Measurements from ENCODE around the gene TMOD4.
"Not testable (repeated sequence)": the region's sequence is repeated elsewhere in the genome, so short reads cannot be mapped to it uniquely, and the experiment has no call there.

TMOD4 gene

DNA sequence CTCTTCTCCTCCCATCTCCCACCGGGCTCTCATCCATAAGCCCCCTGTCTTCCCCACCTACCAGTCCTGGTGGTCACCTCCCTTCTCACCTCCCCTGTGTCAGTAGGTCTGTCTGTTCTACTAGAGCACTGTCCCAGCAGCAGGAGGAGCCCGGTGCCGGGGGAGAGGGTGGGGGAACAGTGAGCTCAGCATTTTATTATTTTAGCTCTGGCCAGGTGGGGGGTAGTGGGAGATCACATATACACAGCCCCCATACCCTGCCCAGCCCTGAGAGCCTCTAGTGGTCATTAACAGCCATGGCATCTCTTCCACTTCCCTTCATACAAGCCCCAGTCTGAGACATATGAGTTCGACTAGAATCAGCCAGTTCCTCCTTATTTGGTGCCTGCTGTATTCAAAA is at the start of gene TMOD4:
TSS of gene TMOD4 (minus strand) at position 119 of the 400 bp plus-strand sequence. CDS start 1,106 bp downstream, outside the sequence.
- H3K27me3 Mint-ChIP-seq, result no peaks in the 10 kb centered on the region
- H3K27ac Mint-ChIP-seq, result peak within 1 kb of the TSS; percentile 75
- no peak for DNase-seq
- peaks cover 86% of the 10 kb centered on the region for H3K36me3 Mint-ChIP-seq (ENCODE audit: low read depth)
- H3K4me3 Mint-ChIP-seq, result no peak within 1 kb of the TSS
- no peaks in the 10 kb centered on the region for H3K9me3 Mint-ChIP-seq
- H3K4me1 Mint-ChIP-seq (ENCODE audit: low read depth), result no peaks in the 10 kb centered on the region

DNA sequence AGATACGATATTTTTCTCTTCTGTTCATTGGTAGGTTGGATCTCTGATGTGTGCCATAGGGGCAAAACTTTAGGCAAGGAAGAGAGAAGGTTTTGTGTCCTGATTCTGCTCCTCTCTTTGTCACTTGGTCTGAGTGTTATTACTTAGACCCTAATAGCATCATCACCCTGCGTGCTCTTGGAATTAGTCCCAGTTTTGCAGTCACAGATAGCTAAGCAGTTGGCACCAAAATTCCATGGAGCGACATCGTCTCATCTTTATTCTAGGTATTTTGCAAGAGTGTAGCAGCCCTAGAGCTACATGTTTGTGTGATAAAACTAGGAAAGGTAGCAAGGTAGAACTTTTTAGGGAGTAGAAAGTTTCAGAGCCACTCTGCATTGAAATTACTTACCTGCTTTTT is 46.3 kb upstream of the TMOD4 start:
- no peak for DNase-seq
- no peaks in the 10 kb centered on the region for H3K27me3 Mint-ChIP-seq
- H3K4me3 Mint-ChIP-seq, result no peak overlapping the region
- H3K9me3 Mint-ChIP-seq, result no peaks in the 10 kb centered on the region
- H3K36me3 Mint-ChIP-seq (ENCODE audit: low read depth), result peaks cover 67% of the 10 kb centered on the region
- H3K4me1 Mint-ChIP-seq (ENCODE audit: low read depth), result peaks cover 12% of the 10 kb centered on the region
- peak overlapping the region; percentile 2 for H3K27ac Mint-ChIP-seq

DNA sequence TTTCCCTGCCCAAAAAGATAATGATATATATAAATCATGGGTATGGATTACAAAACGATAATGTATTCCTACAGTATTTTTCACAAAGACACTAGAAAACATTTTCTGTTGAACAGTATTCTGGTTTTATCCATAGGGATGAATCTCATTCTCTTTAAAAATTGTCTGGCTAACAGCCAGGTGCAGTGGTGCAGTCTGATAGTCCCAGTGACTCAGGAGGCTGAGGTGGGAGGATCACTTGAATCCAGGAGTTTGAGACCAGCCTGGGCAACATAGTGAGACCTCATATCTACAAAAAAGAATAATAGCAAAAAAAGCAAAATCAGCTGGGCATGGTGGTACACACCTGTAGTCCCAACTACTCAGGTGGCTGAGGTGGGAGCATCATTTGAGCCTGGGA is 45.8 kb upstream of the TMOD4 start:
- peaks cover 13% of the 10 kb centered on the region for H3K4me1 Mint-ChIP-seq (ENCODE audit: low read depth)
- no peaks in the 10 kb centered on the region for H3K27me3 Mint-ChIP-seq
- H3K4me3 Mint-ChIP-seq, result no peak overlapping the region
- peaks cover 64% of the 10 kb centered on the region for H3K36me3 Mint-ChIP-seq (ENCODE audit: low read depth)
- peak overlapping the region; percentile 44 for H3K27ac Mint-ChIP-seq
- DNase-seq, result no peak
- no peaks in the 10 kb centered on the region for H3K9me3 Mint-ChIP-seq

DNA sequence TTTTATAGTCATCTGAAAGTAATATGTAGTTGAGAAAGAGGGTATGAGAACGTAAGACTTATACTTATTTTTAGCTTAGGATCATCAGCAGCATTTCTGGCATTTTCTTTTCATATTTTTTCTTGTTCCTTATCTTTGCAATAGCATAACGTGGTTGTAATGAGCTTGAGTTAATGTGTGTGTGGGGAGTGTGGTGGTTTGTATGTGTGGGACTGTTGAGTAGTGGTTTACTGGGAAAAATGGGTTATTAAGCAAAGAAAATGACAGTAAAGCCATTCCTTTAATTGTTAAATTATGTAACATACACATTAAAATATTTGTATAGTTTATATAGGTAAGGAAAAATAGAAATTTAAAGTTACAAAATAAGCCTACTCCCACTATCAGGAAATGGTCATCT is 37.8 kb upstream of the TMOD4 start:
- Mint-ChIP-seq H3K36me3 (ENCODE audit: low read depth) (peaks cover 74% of the 10 kb centered on the region), H3K27me3 (no peaks in the 10 kb centered on the region), H3K27ac (peak overlapping the region; percentile 57), H3K9me3 (no peaks in the 10 kb centered on the region), H3K4me3 (no peak overlapping the region), H3K4me1 (ENCODE audit: low read depth) (peaks cover 36% of the 10 kb centered on the region)
- no peak for DNase-seq

DNA sequence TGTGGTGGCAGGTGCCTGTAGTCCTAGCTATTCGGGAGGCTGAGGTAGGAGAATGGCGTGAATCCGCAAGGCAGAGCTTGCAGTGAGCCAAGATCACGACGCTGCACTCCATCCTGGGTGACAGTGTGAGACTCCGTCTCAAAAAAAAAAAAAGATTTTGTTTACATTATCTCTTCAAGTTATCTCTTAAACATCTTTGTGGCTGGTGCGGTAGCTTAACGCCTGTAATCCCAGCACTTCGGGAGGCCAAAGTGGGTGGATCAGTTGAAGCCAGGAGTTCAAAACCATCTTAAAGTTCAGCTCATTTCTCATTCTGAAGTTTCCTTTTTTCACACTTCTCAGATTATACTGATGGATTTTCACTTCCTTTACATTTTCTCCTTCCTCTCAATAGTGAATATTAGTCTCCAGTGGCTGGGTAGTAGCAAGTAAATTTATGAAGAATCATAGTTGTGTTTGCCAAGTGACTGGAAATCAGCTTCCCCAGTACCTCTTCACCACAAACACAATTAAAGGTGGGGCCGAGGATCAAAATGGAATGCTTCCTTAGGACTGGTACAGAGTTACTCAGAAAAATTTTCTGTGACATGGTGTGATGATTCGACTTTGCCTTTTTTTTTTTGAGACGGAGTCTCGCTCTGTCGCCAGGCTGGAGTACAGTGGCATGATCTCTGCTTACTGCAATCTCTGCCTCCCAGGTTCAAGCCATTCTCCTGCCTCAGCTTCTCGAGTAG is 36.4 kb upstream of the TMOD4 start:
- peak overlapping the region; percentile 88 for H3K27ac Mint-ChIP-seq
- no peaks in the 10 kb centered on the region for H3K9me3 Mint-ChIP-seq
- H3K4me1 Mint-ChIP-seq (ENCODE audit: low read depth), result peaks cover 32% of the 10 kb centered on the region
- H3K4me3 Mint-ChIP-seq, result peak overlapping the region; percentile 18
- H3K36me3 Mint-ChIP-seq (ENCODE audit: low read depth), result peaks cover 78% of the 10 kb centered on the region
- no peak for DNase-seq
- H3K27me3 Mint-ChIP-seq, result no peaks in the 10 kb centered on the region

DNA sequence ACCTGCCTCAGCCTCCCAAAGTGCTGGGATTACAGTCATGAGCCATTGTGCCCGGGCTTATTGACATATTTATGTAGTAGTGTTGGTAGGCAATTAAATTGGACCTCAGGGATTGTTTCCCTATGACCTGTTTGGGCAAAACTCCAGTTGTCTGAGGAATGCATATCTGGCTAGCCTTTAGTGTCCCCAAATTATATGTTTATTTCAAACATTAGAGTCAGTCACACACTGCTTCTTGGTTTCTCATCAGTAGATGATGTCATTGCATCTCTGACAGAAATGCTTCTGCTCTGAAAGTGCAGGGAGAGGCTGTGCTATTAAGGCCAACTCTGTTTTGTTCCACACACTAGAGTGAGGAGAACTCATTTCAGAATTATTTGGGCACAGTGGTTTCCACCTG is 35.0 kb upstream of the TMOD4 start:
- H3K4me1 Mint-ChIP-seq (ENCODE audit: low read depth), result peaks cover 31% of the 10 kb centered on the region
- peaks cover 83% of the 10 kb centered on the region for H3K36me3 Mint-ChIP-seq (ENCODE audit: low read depth)
- H3K27ac Mint-ChIP-seq, result peak overlapping the region; percentile 8
- no peak for DNase-seq
- H3K27me3 Mint-ChIP-seq, result no peaks in the 10 kb centered on the region
- no peak overlapping the region for H3K4me3 Mint-ChIP-seq
- no peaks in the 10 kb centered on the region for H3K9me3 Mint-ChIP-seq

DNA sequence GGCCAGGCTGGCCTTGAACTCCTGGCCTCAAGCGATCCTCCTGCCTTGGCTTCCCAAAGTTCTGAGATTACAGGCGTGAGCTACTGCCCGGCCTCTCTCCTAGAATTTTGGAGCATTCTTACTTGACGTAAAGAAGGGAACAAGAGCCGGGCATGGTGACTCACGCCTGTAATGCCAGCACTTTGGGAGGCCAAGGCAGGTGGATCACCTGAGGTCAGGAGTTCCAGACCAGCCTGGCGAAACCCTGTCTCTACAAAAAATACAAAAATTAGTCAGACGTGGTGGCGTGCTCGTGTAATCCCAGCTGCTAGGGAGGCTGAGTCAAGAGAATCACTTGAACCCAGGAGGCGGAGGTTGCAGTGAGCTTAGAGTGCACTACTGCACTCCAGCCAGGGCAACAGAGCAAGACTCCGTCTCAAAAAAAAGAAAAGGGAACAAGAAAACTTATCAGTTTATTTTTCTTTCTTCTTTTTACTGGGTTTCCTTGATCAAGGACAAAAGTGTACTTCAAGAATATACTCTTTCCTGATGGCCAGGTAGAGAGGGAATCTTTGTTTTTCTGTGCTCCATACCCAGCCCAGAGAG is 29.7 kb upstream of the TMOD4 start:
- peaks cover 85% of the 10 kb centered on the region for H3K36me3 Mint-ChIP-seq (ENCODE audit: low read depth)

DNA sequence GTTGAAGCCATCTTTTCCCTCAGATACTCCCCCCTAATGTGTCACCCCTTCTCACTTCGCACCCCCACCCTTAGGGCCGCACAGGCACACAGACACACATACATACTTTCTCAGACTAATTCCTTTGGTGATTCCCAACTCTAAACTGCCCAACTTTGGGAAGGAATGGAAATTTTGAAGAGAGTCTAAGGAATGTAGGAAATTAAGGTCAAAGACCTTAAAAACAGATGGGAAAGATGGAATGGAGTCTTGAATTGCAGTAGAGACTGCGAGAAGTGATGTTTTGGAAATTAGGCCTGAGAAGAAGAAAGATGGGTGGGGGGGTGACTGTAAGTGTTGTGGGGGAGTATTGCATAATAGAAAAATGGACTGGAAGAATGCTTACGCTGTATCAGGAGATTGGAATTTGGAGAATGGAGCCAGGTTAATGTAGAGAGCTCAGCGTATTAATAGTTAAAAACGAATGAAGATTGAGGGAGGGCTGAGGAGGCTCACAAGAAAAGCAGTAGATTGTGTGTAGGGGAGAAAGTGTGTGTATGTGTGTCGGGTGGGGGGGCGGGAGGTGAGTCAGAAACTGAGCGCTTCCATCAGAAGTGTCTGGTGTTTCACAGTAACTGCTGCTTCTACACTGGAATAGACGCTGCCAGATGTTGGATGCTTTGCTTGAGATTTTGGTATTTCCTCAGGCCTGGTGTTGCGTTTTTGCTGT is 24.2 kb upstream of the TMOD4 start:
- Mint-ChIP-seq H3K9me3 (no peaks in the 10 kb centered on the region), H3K36me3 (ENCODE audit: low read depth) (peaks cover 56% of the 10 kb centered on the region), H3K27ac (peak overlapping the region; percentile 98), H3K4me1 (ENCODE audit: low read depth) (peaks cover 49% of the 10 kb centered on the region), H3K4me3 (peak overlapping the region; percentile 92), H3K27me3 (no peaks in the 10 kb centered on the region)
- no peak for DNase-seq

More for the DNA sequence above, 29.7 kb upstream of the TMOD4 start:
- peak overlapping the region; percentile 50 for H3K27ac Mint-ChIP-seq
- H3K9me3 Mint-ChIP-seq, DNase-seq, H3K27me3 Mint-ChIP-seq, H3K4me3 Mint-ChIP-seq: not testable (repeated sequence)
- H3K4me1 Mint-ChIP-seq (ENCODE audit: low read depth), result peaks cover 35% of the 10 kb centered on the region

DNA sequence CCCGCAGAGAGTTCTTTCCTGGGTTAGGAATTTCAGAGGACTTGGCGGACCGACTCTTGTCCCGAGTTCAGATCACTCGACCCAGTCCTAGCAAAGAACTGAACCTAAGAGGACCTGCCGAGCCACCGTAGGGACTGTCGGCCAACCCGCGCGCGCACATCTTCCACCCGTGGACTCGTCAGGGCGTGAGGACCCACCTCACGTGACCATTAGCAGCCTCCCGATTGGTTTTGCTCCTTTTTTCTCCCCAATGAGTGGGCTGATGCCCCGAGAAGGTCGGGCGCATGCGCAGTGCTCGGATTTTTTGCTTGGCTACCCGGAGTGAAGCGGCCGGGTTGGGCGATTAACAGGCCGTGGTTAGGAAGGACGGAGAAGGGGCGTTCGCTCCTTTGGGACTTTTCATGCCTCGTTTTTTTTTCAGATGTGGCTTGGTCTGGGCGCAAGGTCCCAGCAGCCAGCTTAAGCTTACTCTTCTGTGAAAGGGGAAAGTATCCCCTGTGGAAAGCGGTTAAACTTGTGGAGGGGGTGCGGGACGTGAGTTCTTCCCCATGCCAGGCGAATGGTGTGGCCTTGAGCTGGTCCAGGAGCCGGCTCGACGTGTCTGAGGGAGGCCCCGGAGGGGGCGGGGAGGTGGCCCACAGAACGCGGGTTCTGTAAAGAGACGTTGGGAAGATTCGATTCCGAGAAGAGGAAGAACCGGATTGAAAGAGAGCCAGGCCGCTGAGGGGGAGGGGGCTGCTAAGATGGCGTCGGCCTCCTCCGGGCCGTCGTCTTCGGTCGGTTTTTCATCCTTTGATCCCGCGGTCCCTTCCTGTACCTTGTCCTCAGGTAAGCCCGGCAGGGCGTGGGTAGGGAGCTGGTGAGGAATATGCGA is 22.7 kb upstream of the TMOD4 start, which contains the start of gene PIP5K1A:
TSS of gene PIP5K1A (plus strand) at position 299 of the 874 bp plus-strand sequence. CDS start at position 744, 445 bp downstream.
- DNase-seq, result peak; percentile 96

DNA sequence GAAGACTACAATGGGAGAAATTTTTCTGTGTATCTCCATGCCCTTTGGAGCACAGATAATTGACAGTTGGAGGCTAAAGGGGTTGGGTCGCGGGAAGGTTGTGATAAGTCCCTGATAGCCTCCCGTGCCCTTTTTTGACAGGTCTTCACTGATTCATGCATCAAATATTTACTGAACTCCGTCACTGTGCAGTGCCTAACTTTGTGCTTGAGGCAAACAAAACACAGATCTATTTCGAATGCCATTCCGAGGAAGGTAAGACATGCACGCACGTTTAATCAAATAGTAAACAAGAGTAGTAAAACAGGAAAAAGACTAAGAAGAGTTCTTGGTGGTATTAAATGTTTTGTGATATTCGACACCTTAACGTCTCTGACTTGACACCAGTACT is 22.1 kb upstream of the TMOD4 start:
- Mint-ChIP-seq H3K27ac (peak overlapping the region; percentile 98), H3K36me3 (ENCODE audit: low read depth) (peaks cover 36% of the 10 kb centered on the region), H3K4me1 (ENCODE audit: low read depth) (peaks cover 39% of the 10 kb centered on the region), H3K4me3 (peak overlapping the region; percentile 92), H3K9me3 (no peaks in the 10 kb centered on the region), H3K27me3 (no peaks in the 10 kb centered on the region)
- DNase-seq, result no peak

More for the DNA sequence above, 22.7 kb upstream of the TMOD4 start, which contains the start of gene PIP5K1A:
- Mint-ChIP-seq H3K27ac (peak within 1 kb of the TSS; percentile 98), H3K9me3 (no peaks in the 10 kb centered on the region), H3K4me3 (peak within 1 kb of the TSS; percentile 92), H3K36me3 (ENCODE audit: low read depth) (peaks cover 41% of the 10 kb centered on the region), H3K27me3 (no peaks in the 10 kb centered on the region), H3K4me1 (ENCODE audit: low read depth) (peaks cover 41% of the 10 kb centered on the region)

DNA sequence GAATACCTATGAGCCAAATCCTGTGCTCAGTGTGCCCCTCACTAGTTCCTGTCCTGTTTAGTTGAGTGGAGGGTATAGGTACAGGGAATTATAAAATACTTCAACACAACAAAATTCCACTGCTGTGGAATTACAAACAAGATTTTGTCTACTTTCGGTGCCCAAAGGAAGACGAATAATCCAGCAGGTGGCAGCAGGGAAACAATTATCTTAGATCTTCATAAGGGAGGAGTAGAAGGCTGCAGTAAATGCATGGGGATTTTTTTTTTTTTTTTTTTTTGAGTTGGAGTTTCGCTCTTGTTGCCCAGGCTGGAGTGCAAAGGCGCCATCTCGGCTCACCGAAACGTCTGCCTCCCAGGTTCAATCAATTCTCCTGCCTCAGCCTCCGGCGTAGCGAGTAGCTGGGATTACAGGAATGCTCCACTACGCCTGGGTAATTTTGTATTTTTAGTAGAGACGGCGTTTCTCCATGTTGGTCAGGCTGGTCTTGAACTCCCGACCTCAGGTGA is 20.6 kb upstream of the TMOD4 start:
- no peaks in the 10 kb centered on the region for H3K27me3 Mint-ChIP-seq
- no peaks in the 10 kb centered on the region for H3K9me3 Mint-ChIP-seq
- H3K36me3 Mint-ChIP-seq (ENCODE audit: low read depth), result peaks cover 25% of the 10 kb centered on the region
- peak; percentile 46 for DNase-seq
- H3K27ac Mint-ChIP-seq, result no peak overlapping the region
- peaks cover 29% of the 10 kb centered on the region for H3K4me1 Mint-ChIP-seq (ENCODE audit: low read depth)
- H3K4me3 Mint-ChIP-seq, result peak overlapping the region; percentile 42

DNA sequence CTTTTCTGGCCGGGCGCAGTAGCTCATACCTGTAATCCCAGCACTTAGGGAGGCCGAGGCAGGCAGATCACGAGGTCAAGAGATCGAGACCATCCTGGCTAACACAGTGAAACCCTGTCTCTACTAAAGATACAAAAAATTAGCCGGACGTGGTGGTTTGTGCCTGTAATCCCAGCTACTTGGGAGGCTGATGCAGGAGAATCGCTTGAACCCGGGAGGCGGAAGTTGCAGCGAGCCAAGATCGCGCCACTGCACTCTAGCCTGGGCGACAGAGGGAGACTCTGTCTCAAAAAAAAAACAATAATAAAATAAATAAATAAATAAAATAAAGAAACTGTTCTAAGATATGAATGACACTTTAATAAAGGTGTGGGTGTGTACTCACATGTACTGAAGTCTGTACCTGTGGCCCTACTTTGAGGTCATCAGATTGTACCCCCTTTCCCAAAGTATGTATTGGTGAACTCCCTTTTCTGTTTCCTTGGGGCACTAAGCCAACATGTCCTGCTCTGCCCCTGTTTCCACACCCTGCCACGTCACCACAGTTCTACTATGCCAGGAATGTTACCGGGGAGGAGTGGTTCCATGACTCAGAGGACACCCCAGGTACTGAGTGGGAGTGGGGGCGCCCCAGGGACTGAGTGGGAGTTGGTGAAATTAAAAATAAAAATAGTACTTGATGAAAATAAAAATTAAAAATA is 19.3 kb upstream of the TMOD4 start:
- H3K27ac Mint-ChIP-seq, H3K9me3 Mint-ChIP-seq, H3K4me3 Mint-ChIP-seq, DNase-seq, H3K27me3 Mint-ChIP-seq: not testable (repeated sequence)
- peaks cover 18% of the 10 kb centered on the region for H3K36me3 Mint-ChIP-seq (ENCODE audit: low read depth)
- peaks cover 30% of the 10 kb centered on the region for H3K4me1 Mint-ChIP-seq (ENCODE audit: low read depth)

DNA sequence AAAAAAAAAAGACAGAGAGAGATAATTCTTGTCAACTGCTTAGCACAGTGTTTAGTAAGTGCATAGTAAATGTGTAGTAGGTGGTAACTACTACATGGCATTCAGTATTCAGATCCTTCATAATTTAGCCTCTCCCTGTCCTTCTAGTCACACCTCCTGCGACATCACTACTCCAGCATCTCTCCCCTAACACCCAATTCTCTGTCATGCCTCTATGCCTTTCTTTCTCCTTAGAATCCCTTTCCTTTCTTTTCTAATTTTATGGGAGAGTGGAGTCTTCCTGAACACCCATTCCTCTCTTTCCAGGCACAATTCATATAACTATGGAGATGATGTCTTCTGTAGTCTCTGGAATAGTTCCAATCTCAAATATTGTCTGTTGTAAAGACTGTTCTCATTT is 18.1 kb upstream of the TMOD4 start:
- Mint-ChIP-seq H3K27ac (no peak overlapping the region), H3K9me3 (no peaks in the 10 kb centered on the region), H3K4me3 (no peak overlapping the region), H3K36me3 (ENCODE audit: low read depth) (peaks cover 14% of the 10 kb centered on the region), H3K4me1 (ENCODE audit: low read depth) (peaks cover 28% of the 10 kb centered on the region), H3K27me3 (no peaks in the 10 kb centered on the region)
- DNase-seq, result no peak
